ENCODE measurements around the gene KCNT2. TPM values are rescaled to one million over a fixed set of nuclear protein-coding genes. Genes with fewer than 3 reads are reported as not detected.

Gene KCNT2
- total and polyA plus RNA-seq, 4 donors: 0.84 to 18.7 (median 2.0) TPM

GRCh38 chr1:196180847-196181593 lies 427.2 kb downstream of the KCNT2 start:
- Histone ChIP-seq H3K9ac (ENCODE audit: insufficient read depth in 1 of 2, low read length in 2 of 2) (no peak overlapping the region), H3K9me3 (ENCODE audit: control insufficient read depth in 4 of 4, insufficient read depth in 3 of 4, low read length in 3 of 4) (peaks cover 0 to 2% (median 0%) of the 10 kb centered on the region in 4 donors), H3K27me3 (ENCODE audit: control insufficient read depth in 3 of 3, insufficient read depth in 3 of 3, low read length in 2 of 3) (no peaks in the 10 kb centered on the region), H3K27ac (ENCODE audit: low read depth in 1 of 2, low read length in 1 of 2) (no peak overlapping the region), H3K4me3 (no peak overlapping the region), H3K4me1 (ENCODE audit: control insufficient read depth in 5 of 5, insufficient read depth in 5 of 5, low read length in 5 of 5) (peaks cover 0 to 2% (median 0%) of the 10 kb centered on the region in 5 donors), H3K36me3 (ENCODE audit: control insufficient read depth in 4 of 4, insufficient read depth in 4 of 4, low read length in 4 of 4) (no peaks in the 10 kb centered on the region)
- 22 to 62% methylated on average over 1 of the region's 1 CpG for WGBS, 2 donors
- DNase-seq: peak in 1 of 3 donors; percentile 44
- TF ChIP-seq, protein P1, sequence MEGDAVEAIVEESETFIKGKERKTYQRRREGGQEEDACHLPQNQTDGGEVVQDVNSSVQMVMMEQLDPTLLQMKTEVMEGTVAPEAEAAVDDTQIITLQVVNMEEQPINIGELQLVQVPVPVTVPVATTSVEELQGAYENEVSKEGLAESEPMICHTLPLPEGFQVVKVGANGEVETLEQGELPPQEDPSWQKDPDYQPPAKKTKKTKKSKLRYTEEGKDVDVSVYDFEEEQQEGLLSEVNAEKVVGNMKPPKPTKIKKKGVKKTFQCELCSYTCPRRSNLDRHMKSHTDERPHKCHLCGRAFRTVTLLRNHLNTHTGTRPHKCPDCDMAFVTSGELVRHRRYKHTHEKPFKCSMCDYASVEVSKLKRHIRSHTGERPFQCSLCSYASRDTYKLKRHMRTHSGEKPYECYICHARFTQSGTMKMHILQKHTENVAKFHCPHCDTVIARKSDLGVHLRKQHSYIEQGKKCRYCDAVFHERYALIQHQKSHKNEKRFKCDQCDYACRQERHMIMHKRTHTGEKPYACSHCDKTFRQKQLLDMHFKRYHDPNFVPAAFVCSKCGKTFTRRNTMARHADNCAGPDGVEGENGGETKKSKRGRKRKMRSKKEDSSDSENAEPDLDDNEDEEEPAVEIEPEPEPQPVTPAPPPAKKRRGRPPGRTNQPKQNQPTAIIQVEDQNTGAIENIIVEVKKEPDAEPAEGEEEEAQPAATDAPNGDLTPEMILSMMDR (IDR thresholded peaks at IDR 0.05; ENCODE audit: control extremely low read depth, extremely low read depth): no peak
- ATAC-seq (ENCODE audit: insufficient read depth, low FRiP score): peak; percentile 62

DNA sequence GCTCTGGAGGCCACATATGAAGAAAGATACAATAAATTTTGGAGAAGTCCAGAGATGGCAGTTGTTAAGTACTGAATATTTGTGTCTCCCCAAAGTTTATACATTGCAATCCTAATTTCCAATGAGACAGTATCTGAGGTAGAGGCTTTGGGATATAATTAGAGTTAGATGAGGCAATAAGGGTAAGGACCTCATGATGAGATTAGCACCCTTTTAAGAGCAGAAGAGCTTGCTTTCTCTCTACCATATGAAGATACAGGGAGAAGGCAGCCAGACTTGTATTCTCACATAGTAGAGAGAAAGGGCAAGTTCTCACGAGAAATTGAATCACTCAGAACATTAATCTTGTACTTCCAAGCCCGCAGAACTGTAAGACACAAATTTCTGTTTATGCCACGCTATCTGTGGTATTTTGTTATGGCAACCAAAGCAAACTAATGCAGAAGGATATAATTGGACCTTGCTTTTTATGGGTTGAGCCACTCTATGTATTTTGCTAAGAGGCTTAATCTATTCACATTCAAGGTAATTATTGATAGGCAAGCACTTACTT lies 430.1 kb downstream of the KCNT2 start:
- Histone ChIP-seq H3K4me1 (ENCODE audit: control insufficient read depth in 5 of 5, insufficient read depth in 5 of 5, low read length in 5 of 5) (peaks cover 0 to 2% (median 0%) of the 10 kb centered on the region in 5 donors), H3K27ac (ENCODE audit: low read depth in 1 of 2, low read length in 1 of 2) (no peak overlapping the region), H3K9ac (ENCODE audit: insufficient read depth in 1 of 2, low read length in 2 of 2) (no peak overlapping the region), H3K4me3 (no peak overlapping the region), H3K36me3 (ENCODE audit: control insufficient read depth in 4 of 4, insufficient read depth in 4 of 4, low read length in 4 of 4) (no peaks in the 10 kb centered on the region), H3K27me3 (ENCODE audit: control insufficient read depth in 3 of 3, insufficient read depth in 3 of 3, low read length in 2 of 3) (no peaks in the 10 kb centered on the region), H3K9me3 (ENCODE audit: control insufficient read depth in 4 of 4, insufficient read depth in 3 of 4, low read length in 3 of 4) (peaks cover 0 to 2% (median 0%) of the 10 kb centered on the region in 4 donors)
- peak in 2 of 3 donors; percentile 2 to 12 for DNase-seq
- ATAC-seq (ENCODE audit: insufficient read depth, low FRiP score): no peak
- WGBS, 2 donors: 72 to 80% methylated on average over 3 of the region's 3 CpGs
- TF ChIP-seq, protein P1 (IDR thresholded peaks at IDR 0.05; ENCODE audit: control extremely low read depth, extremely low read depth): no peak

Small RNA genes lying within 50 kb of the gene (small RNA-seq; reads per million reads assigned to genes)
- gene MIR4735 (ENCODE audit: low replicate concordance): not detected

Other genes with a start within 250 kb of the KCNT2 start
- gene CFH, start 43.6 kb upstream of the KCNT2 start, total RNA-seq: 100 to 1,000 TPM in 1 of 2 donors, 10 to 100 TPM in 1; 80.7 to 185 TPM
- 10 to 100 TPM; 26.8 to 44.7 TPM for gene CFH, start 43.6 kb upstream of the KCNT2 start, polyA plus RNA-seq
- gene CFHR3, start 166.4 kb upstream of the KCNT2 start, total RNA-seq: 1 to 10 TPM in 1 of 2 donors, under 1 TPM in 1; 0.28 to 1.5 TPM
- under 1 TPM; 0.03 to 0.24 TPM for gene CFHR3, start 166.4 kb upstream of the KCNT2 start, polyA plus RNA-seq
- gene CFHR1, start 211.3 kb upstream of the KCNT2 start, total RNA-seq: under 1 TPM; 0.21 to 0.82 TPM
- under 1 TPM in 1 of 2 donors, not detected in 1; 0.39 TPM for gene CFHR1, start 211.3 kb upstream of the KCNT2 start, polyA plus RNA-seq